Esophagus (tissue), 2 donors: ENCODE measurements around the gene FAM174A. TPM values are rescaled to one million over a fixed set of nuclear protein-coding genes. Genes with fewer than 3 reads are reported as not detected.

Experiments used
- H3K27ac ChIP-seq, 2 donors: one replicate each; pipeline ENCODE4 v1.5.1; 2013; ENCODE audit warnings: low read depth in 2 of 2, mild to moderate bottlenecking in 2 of 2, inconsistent platforms in 1 of 2, low read length in 1 of 2, moderate library complexity in 1 of 2
- H3K27me3 ChIP-seq, 2 donors: one replicate each; pipeline ENCODE4 v1.6.1; 2013; ENCODE audit warnings: low read length in 2 of 2, control low read depth in 1 of 2, mild to moderate bottlenecking in 1 of 2; ENCODE audit not compliant: insufficient read depth in 2 of 2, control insufficient read depth in 1 of 2
- H3K36me3 ChIP-seq, 2 donors: one replicate each; pipeline ENCODE4 v1.6.1; 2013; ENCODE audit warnings: low read length in 1 of 2; ENCODE audit not compliant: control insufficient read depth in 2 of 2, insufficient read depth in 2 of 2
- H3K4me1 ChIP-seq, 2 donors: one replicate each; pipeline ENCODE4 v1.6.1; 2013; ENCODE audit warnings: low read length in 1 of 2; ENCODE audit not compliant: control insufficient read depth in 2 of 2, insufficient read depth in 2 of 2
- H3K4me3 ChIP-seq, 2 donors: one replicate each; pipeline ENCODE4 v1.5.1; 2013; ENCODE audit warnings: low read length in 2 of 2, mild to moderate bottlenecking in 2 of 2, low read depth in 1 of 2, moderate library complexity in 1 of 2
- H3K9me3 ChIP-seq, 2 donors: one replicate each; pipeline ENCODE4 v1.6.1; 2013; ENCODE audit warnings: mild to moderate bottlenecking in 2 of 2, low read depth in 1 of 2, low read length in 1 of 2, moderate library complexity in 1 of 2; ENCODE audit not compliant: control insufficient read depth in 2 of 2, insufficient read depth in 1 of 2
- WGBS, 2 donors: extraction: QIAGEN DNeasy Blood & Tissue Kit; methylation state at CpG; one replicate each; pipeline ENCODE4 v1.1.7; 2013; 5-methylcytosine and 5-hydroxymethylcytosine counted together
- polyA plus RNA-seq, 2 donors: library from polyadenylated mRNA; stranded (reverse); fragments of 200-250 nt; gene quantifications; one replicate each; pipeline ENCODE4 v1.2.3, GENCODE V29; 2013
- donor health status: healthy with polysubstance abuse.
- donor health status: Bipolar disorder and iron deficiency.

The FAM174A gene
- 10 to 100 TPM in 1 of 2 donors, 1 to 10 TPM in 1; 8.6 to 35.7 TPM for polyA plus RNA-seq

- Histone ChIP-seq H3K27ac (peak within 1 kb of the TSS; percentile 94 to 96), H3K27me3 (no peaks in the 10 kb centered on the region), H3K9me3 (no peaks in the 10 kb centered on the region), H3K4me1 (no peaks in the 10 kb centered on the region), H3K4me3 (peak within 1 kb of the TSS; percentile 78 to 97), H3K36me3 (no peaks in the 10 kb centered on the region)
- WGBS, 2 donors = 0 to 1% methylated on average over 60 to 62 of the region's 62 CpGs
Measured at GRCh38 chr5:100535060-100536005, at the start of gene FAM174A. TSS of gene FAM174A (plus strand) at chr5:100535374. CDS start at chr5:100535531, 157 bp downstream.

- 79 to 94% methylated on average over 1 of the region's 1 CpG for WGBS, 2 donors
- no peaks in the 10 kb centered on the region for H3K4me1 ChIP-seq
- no peaks in the 10 kb centered on the region for H3K36me3 ChIP-seq
- no peaks in the 10 kb centered on the region for H3K9me3 ChIP-seq
- H3K27ac ChIP-seq = no peak overlapping the region
- no peaks in the 10 kb centered on the region for H3K27me3 ChIP-seq
- no peak overlapping the region for H3K4me3 ChIP-seq
Measured at GRCh38 chr5:100493996-100494395, 41.2 kb upstream of the FAM174A start.

GRCh38 chr5:100496296-100496695 lies 38.9 kb upstream of the FAM174A start:
- Histone ChIP-seq H3K36me3 (no peaks in the 10 kb centered on the region), H3K9me3 (no peaks in the 10 kb centered on the region), H3K27me3 (no peaks in the 10 kb centered on the region), H3K4me1 (no peaks in the 10 kb centered on the region), H3K27ac (no peak overlapping the region), H3K4me3 (no peak overlapping the region)
- WGBS, 2 donors = 79% methylated on average over 1 of the region's 1 CpG

GRCh38 chr5:100502684-100503083 lies 32.5 kb upstream of the FAM174A start:
- Histone ChIP-seq H3K36me3 (no peaks in the 10 kb centered on the region), H3K9me3 (no peaks in the 10 kb centered on the region), H3K4me3 (no peak overlapping the region), H3K4me1 (no peaks in the 10 kb centered on the region), H3K27me3 (no peaks in the 10 kb centered on the region), H3K27ac (no peak overlapping the region)
- 85 to 89% methylated on average over 2 of the region's 2 CpGs for WGBS, 2 donors

GRCh38 chr5:100505984-100506670 lies 29.0 kb upstream of the FAM174A start:
- Histone ChIP-seq H3K27me3 (no peaks in the 10 kb centered on the region), H3K27ac (peak overlapping the region; percentile 78), H3K4me3 (no peak overlapping the region), H3K4me1 (no peaks in the 10 kb centered on the region), H3K36me3 (no peaks in the 10 kb centered on the region), H3K9me3 (no peaks in the 10 kb centered on the region)
- WGBS, 2 donors = 31 to 45% methylated on average over 1 of the region's 1 CpG

GRCh38 chr5:100516285-100516684 lies 18.9 kb upstream of the FAM174A start:
- H3K27me3 ChIP-seq = no peaks in the 10 kb centered on the region
- WGBS, 2 donors = 82 to 85% methylated on average over 1 of the region's 1 CpG

GRCh38 chr5:100517301-100517974 lies 17.7 kb upstream of the FAM174A start:
- H3K27ac ChIP-seq = no peak overlapping the region
- peaks cover 4 to 10% of the 10 kb centered on the region in 2 donors for H3K4me1 ChIP-seq
- no peaks in the 10 kb centered on the region for H3K36me3 ChIP-seq
- WGBS, 2 donors = 48 to 54% methylated on average over 5 of the region's 5 CpGs
- no peaks in the 10 kb centered on the region for H3K9me3 ChIP-seq
- no peak overlapping the region for H3K4me3 ChIP-seq
- H3K27me3 ChIP-seq = no peaks in the 10 kb centered on the region

More at GRCh38 chr5:100516285-100516684, 18.9 kb upstream of the FAM174A start:
- no peaks in the 10 kb centered on the region for H3K36me3 ChIP-seq
- no peak overlapping the region for H3K27ac ChIP-seq
- no peaks in the 10 kb centered on the region for H3K9me3 ChIP-seq
- H3K4me1 ChIP-seq = peaks cover 4 to 10% of the 10 kb centered on the region in 2 donors
- no peak overlapping the region for H3K4me3 ChIP-seq

- Histone ChIP-seq H3K9me3 (no peaks in the 10 kb centered on the region), H3K27me3 (no peaks in the 10 kb centered on the region), H3K4me1 (peaks cover 4 to 10% of the 10 kb centered on the region in 2 donors), H3K4me3 (no peak overlapping the region), H3K27ac (no peak overlapping the region), H3K36me3 (no peaks in the 10 kb centered on the region)
- WGBS, 2 donors = 89 to 91% methylated on average over 3 of the region's 3 CpGs
Measured at GRCh38 chr5:100518377-100518776, 16.8 kb upstream of the FAM174A start.

- Histone ChIP-seq H3K36me3 (no peaks in the 10 kb centered on the region), H3K4me1 (peaks cover 4 to 10% of the 10 kb centered on the region in 2 donors), H3K27ac (no peak overlapping the region), H3K4me3 (no peak overlapping the region), H3K27me3 (no peaks in the 10 kb centered on the region), H3K9me3 (no peaks in the 10 kb centered on the region)
Measured at GRCh38 chr5:100519075-100519474, 16.1 kb upstream of the FAM174A start.
